HCT116 (cell line): ENCODE results near the gene GMNN. TPM values are rescaled to one million over a fixed set of nuclear protein-coding genes. Genes with fewer than 3 reads are reported as not detected.
"Not testable (repeated sequence)": the region's sequence is repeated elsewhere in the genome, so short reads cannot be mapped to it uniquely, and the experiment has no call there.

Experiments used
- ATAC-seq: fragments of 200-7000 bp; cut with Tn5 transposase; 2 replicates; pipeline ENCODE4 v1.9.1; 2020; ENCODE audit warnings: mild to moderate bottlenecking, moderate library complexity
- BruUV-seq: library from RNA; stranded (reverse); fragments of 400-500 nt; replicated peaks from 2 replicates; lab custom pipeline; 2021; lab: Mats Ljungman, UMichigan
- CTCF ChIA-PET: fragments of 300-600 bp; sonication (Branson Sonifier 250); formaldehyde crosslinking; loops from one replicate; lab custom pipeline; 2021; ENCODE audit warnings: antibody characterized with exemption; lab: Charles Lee
- POLR2A ChIA-PET: fragments of 300-600, 350-600 bp; sonication (Branson Sonifier 250); formaldehyde crosslinking; loops from one replicate; lab custom pipeline; 2021; ENCODE audit warnings: antibody characterized with exemption; lab: Charles Lee
- RAD21 ChIA-PET, 2 experiments: fragments of 300-600 bp; sonication (Branson Sonifier 250); formaldehyde crosslinking; loops; one replicate each; lab custom pipeline; 2023; ENCODE audit warnings: low total read pairs in 2 of 2; ENCODE audit not compliant: uncharacterized antibody in 2 of 2, unreplicated experiment in 2 of 2, low non-redundant PET in 1 of 2; lab: Charles Lee
- DNase-seq: peaks from one replicate; pipeline ENCODE4 v3.0.0-alpha.2; 2010; ENCODE audit warnings: low read depth, low spot score
- H2AFZ ChIP-seq: fragments of 200-600 bp; shearing (Covaris generic), sonication (generic); 2 replicates; pipeline ENCODE4 v1.6.1; 2017; ENCODE audit warnings: low read depth, mixed run types, mixed read lengths, antibody characterized with exemption, low read length; ENCODE audit not compliant: poor library complexity, severe bottlenecking
- H3K27ac ChIP-seq: 2 replicates; pipeline ENCODE4 v1.5.1; 2012; ENCODE audit warnings: low read depth, low read length
- H3K27me3 ChIP-seq: fragments of 200-600 bp; sonication (generic); 2 replicates; pipeline ENCODE4 v1.6.1; 2016; ENCODE audit warnings: mixed run types, low read length, mixed read lengths; ENCODE audit not compliant: insufficient read depth
- H3K36me3 ChIP-seq, 2 experiments: fragments of 200-500 bp in 1 of 2; fragments of 200-600 bp in 1 of 2; sonication (Bioruptor generic) in 1 of 2; sonication (generic) in 1 of 2; 2 replicates each; pipeline versions ENCODE4 v1.5.1 to v1.6.1; 2014 to 2016; ENCODE audit warnings: low read length in 2 of 2, inconsistent platforms in 1 of 2, mixed read lengths in 1 of 2, mixed run types in 1 of 2; ENCODE audit not compliant: insufficient read depth in 2 of 2, control insufficient read depth in 1 of 2
- H3K4me1 ChIP-seq, 2 experiments: fragments of 200-600 bp in 1 of 2; sonication (generic) in 1 of 2; 2 replicates each; pipeline versions ENCODE4 v1.5.1 to v1.6.1; 2012 to 2017; ENCODE audit warnings: low read length in 2 of 2, inconsistent platforms in 1 of 2, mild to moderate bottlenecking in 1 of 2, mixed read lengths in 1 of 2, mixed run types in 1 of 2, moderate library complexity in 1 of 2; ENCODE audit not compliant: insufficient read depth in 2 of 2, control insufficient read depth in 1 of 2
- H3K4me2 ChIP-seq: fragments of 200-600 bp; sonication (generic); 2 replicates; pipeline ENCODE4 v1.6.1; 2017; ENCODE audit warnings: mixed run types, low read length, mixed read lengths
- H3K4me3 ChIP-seq, 2 experiments: fragments of 200-600 bp in 1 of 2; sonication (generic) in 1 of 2; replicated peaks in 1 of 2; 2 replicates each; pipeline ENCODE4 v1.5.1; 2011 to 2016; ENCODE audit warnings: low read length in 2 of 2, control low read depth in 1 of 2, low read depth in 1 of 2, mild to moderate bottlenecking in 1 of 2, mixed read lengths in 1 of 2, mixed run types in 1 of 2
- H3K79me2 ChIP-seq: fragments of 200-600 bp; sonication (generic); 2 replicates; pipeline ENCODE4 v1.6.1; 2017; ENCODE audit warnings: mild to moderate bottlenecking, mixed run types, low read length, moderate library complexity, mixed read lengths; ENCODE audit not compliant: insufficient read depth
- H3K9ac ChIP-seq: fragments of 200-600 bp; sonication (generic); 2 replicates; pipeline ENCODE4 v1.6.1; 2016; ENCODE audit warnings: low read length, mixed read lengths
- H3K9me2 ChIP-seq: fragments of 200-600 bp; sonication (generic), shearing (Covaris generic); 2 replicates; pipeline ENCODE4 v1.6.1; 2017; ENCODE audit warnings: mixed run types, mild to moderate bottlenecking, moderate library complexity; ENCODE audit not compliant: insufficient read depth
- H3K9me3 ChIP-seq, 2 experiments: fragments of 200-500 bp in 1 of 2; fragments of 200-600 bp in 1 of 2; sonication (Bioruptor generic) in 1 of 2; sonication (generic) in 1 of 2; 2 replicates each; pipeline ENCODE4 v1.6.1; 2014 to 2017; ENCODE audit warnings: low read length in 2 of 2, mixed read lengths in 2 of 2, inconsistent platforms in 1 of 2, low read depth in 1 of 2, mild to moderate bottlenecking in 1 of 2, mixed run types in 1 of 2, moderate library complexity in 1 of 2; ENCODE audit not compliant: control insufficient read depth in 1 of 2, insufficient read depth in 1 of 2
- H4K20me1 ChIP-seq: fragments of 200-600 bp; sonication (generic), shearing (Covaris generic); 2 replicates; pipeline ENCODE4 v1.6.1; 2017; ENCODE audit warnings: mixed run types, mild to moderate bottlenecking, moderate library complexity; ENCODE audit not compliant: insufficient read depth
- CBX3 ChIP-seq: IDR thresholded peaks from 2 replicates; pipeline ENCODE4 v1.6.1; 2012; ENCODE audit warnings: low read depth
- EGR1 ChIP-seq: IDR thresholded peaks from 2 replicates; pipeline ENCODE4 v1.6.1; 2012; ENCODE audit warnings: low read depth
- EZH2phosphoT487 ChIP-seq: fragments of 200-600 bp; IDR thresholded peaks from 2 replicates; pipeline ENCODE4 v1.6.1; 2018; ENCODE audit warnings: antibody characterized with exemption, borderline replicate concordance
- JUND ChIP-seq: IDR thresholded peaks from 2 replicates; pipeline ENCODE4 v1.6.1; 2012
- POLR2A ChIP-seq: IDR thresholded peaks from 2 replicates; pipeline ENCODE4 v1.7.0; 2011; ENCODE audit warnings: borderline replicate concordance; ENCODE audit not compliant: insufficient read depth, insufficient read length; ENCODE audit errors: extremely low read depth
- POLR2AphosphoS5 ChIP-seq: IDR thresholded peaks from 2 replicates; pipeline ENCODE4 v1.6.1; 2011; ENCODE audit warnings: mild to moderate bottlenecking, low read depth, low read length, moderate library complexity
- RAD21 ChIP-seq: IDR thresholded peaks from 2 replicates; pipeline ENCODE4 v1.6.1; 2012; ENCODE audit warnings: low read depth, mild to moderate bottlenecking
- SP1 ChIP-seq: IDR thresholded peaks from 2 replicates; pipeline ENCODE4 v1.6.1; 2012; ENCODE audit warnings: low read depth
- SRF ChIP-seq: IDR thresholded peaks from 2 replicates; pipeline ENCODE4 v1.6.1; 2012; ENCODE audit warnings: low read depth
- ZFX ChIP-seq: fragments of 450-650 bp; IDR thresholded peaks from 2 replicates; pipeline ENCODE4 v1.6.1; 2017
- ZNF274 ChIP-seq: fragments of 200-500 bp; sonication (Bioruptor generic); IDR thresholded peaks from 2 replicates; pipeline ENCODE4 v1.6.1; 2014; ENCODE audit warnings: mild to moderate bottlenecking, low read depth, low read length, inconsistent platforms
- intact Hi-C: fragments of 100-400 bp; cut with micrococcal nuclease; formaldehyde crosslinking; loops from 2 replicates; pipeline ENCODE4 v1.10.0; 2022
- total RNA-seq: library from RNA; stranded (reverse); gene quantifications from one replicate; pipeline ENCODE4 v1.2.1, GENCODE V29; 2021; ENCODE audit not compliant: unreplicated experiment
- TF ChIP-seq, protein P1 (sequence below): IDR thresholded peaks from 2 replicates; pipeline ENCODE4 v1.6.1; 2012; ENCODE audit warnings: low read depth
- TF ChIP-seq, protein P2 (sequence below): IDR thresholded peaks from 2 replicates; pipeline ENCODE4 v1.6.1; 2012
- TF ChIP-seq, protein P3 (sequence below): IDR thresholded peaks from 2 replicates; pipeline ENCODE4 v1.6.1; 2011; ENCODE audit warnings: mild to moderate bottlenecking, low read length, moderate library complexity; ENCODE audit not compliant: insufficient replicate concordance; ENCODE audit errors: extremely low read depth

GMNN gene
- total RNA-seq, 1 experiment from 2014 or later = 54.9 TPM

DNA sequence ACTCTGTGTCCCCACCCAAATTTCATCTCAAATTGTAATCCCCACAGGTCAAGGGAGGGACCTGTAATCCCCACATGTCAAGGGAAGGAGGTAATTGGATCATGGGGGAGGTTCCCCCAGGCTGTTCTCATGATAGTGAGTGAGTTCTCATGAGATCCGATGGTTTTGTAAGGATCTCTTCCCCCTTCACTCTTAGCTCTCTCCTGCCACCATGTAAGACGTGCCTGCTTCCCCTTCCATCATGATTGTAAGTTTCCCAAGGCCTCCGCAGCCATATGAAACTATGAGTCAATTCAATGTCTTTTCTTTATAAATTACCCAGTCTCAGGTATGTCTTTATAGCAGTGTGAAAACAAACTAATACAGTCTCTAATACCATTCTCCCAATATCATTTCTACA is 23.9 kb upstream of the GMNN start:
- CTCF ChIA-PET, H2AFZ ChIP-seq, H3K79me2 ChIP-seq, H3K4me3 ChIP-seq, H3K4me2 ChIP-seq, POLR2A ChIA-PET, H3K36me3 ChIP-seq, DNase-seq, H3K9me3 ChIP-seq, ATAC-seq, H3K4me1 ChIP-seq, intact Hi-C loops, H3K9me2 ChIP-seq, H4K20me1 ChIP-seq, RAD21 ChIA-PET, BruUV-seq, H3K9ac ChIP-seq, H3K27ac ChIP-seq, H3K27me3 ChIP-seq: not testable (repeated sequence)

DNA sequence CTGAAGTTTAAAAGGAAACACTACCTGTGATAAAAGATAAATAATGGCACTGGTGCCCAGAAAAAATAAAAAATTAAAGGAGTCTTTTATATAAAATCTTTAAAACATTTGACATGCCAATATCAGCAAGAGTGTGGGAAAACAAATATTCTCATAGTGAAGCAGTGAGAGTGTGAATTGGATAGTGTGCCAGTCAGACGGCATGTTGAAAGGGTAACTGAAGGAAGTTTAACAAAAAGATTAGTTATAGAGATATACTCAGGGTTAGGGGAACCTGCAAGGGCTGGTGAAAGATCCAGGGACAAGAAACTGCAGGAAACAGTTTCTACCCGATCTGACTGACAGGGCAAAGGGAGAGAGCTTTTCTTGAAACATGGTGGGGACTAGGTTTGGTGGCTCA is 22.2 kb upstream of the GMNN start:
- no peak for ATAC-seq
- RAD21 ChIA-PET = no interaction called here
- DNase-seq = no peak
- BruUV-seq = no TSS peak
- Histone ChIP-seq H3K4me3 (no peak overlapping the region), H3K9ac (no peak overlapping the region), H3K9me3 (peaks cover 0 to 2% of the 10 kb centered on the region in 2 experiments; a peak in 1 of 4 replicates), H3K9me2 (no peaks in the 10 kb centered on the region), H3K4me1 (no peaks in the 10 kb centered on the region), H4K20me1 (no peaks in the 10 kb centered on the region), H2AFZ (no peak overlapping the region), H3K27ac (no peak overlapping the region), H3K79me2 (no peaks in the 10 kb centered on the region), H3K4me2 (no peak overlapping the region), H3K27me3 (no peaks in the 10 kb centered on the region), H3K36me3 (no peaks in the 10 kb centered on the region)
- intact Hi-C loops = no loop called here
- CTCF ChIA-PET = no interaction called here
- POLR2A ChIA-PET = no interaction called here
- TF ChIP-seq, protein P1, sequence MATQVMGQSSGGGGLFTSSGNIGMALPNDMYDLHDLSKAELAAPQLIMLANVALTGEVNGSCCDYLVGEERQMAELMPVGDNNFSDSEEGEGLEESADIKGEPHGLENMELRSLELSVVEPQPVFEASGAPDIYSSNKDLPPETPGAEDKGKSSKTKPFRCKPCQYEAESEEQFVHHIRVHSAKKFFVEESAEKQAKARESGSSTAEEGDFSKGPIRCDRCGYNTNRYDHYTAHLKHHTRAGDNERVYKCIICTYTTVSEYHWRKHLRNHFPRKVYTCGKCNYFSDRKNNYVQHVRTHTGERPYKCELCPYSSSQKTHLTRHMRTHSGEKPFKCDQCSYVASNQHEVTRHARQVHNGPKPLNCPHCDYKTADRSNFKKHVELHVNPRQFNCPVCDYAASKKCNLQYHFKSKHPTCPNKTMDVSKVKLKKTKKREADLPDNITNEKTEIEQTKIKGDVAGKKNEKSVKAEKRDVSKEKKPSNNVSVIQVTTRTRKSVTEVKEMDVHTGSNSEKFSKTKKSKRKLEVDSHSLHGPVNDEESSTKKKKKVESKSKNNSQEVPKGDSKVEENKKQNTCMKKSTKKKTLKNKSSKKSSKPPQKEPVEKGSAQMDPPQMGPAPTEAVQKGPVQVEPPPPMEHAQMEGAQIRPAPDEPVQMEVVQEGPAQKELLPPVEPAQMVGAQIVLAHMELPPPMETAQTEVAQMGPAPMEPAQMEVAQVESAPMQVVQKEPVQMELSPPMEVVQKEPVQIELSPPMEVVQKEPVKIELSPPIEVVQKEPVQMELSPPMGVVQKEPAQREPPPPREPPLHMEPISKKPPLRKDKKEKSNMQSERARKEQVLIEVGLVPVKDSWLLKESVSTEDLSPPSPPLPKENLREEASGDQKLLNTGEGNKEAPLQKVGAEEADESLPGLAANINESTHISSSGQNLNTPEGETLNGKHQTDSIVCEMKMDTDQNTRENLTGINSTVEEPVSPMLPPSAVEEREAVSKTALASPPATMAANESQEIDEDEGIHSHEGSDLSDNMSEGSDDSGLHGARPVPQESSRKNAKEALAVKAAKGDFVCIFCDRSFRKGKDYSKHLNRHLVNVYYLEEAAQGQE = no peak
- TF ChIP-seq SRF (no peak), CBX3 (no peak), ZFX (no peak), POLR2AphosphoS5 (no peak), EGR1 (no peak), RAD21 (no peak), EZH2phosphoT487 (no peak), JUND (no peak), POLR2A (no peak), SP1 (no peak), ZNF274 (no peak)
- TF ChIP-seq, protein P2, sequence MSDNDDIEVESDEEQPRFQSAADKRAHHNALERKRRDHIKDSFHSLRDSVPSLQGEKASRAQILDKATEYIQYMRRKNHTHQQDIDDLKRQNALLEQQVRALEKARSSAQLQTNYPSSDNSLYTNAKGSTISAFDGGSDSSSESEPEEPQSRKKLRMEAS = no peak
- TF ChIP-seq, protein P3, sequence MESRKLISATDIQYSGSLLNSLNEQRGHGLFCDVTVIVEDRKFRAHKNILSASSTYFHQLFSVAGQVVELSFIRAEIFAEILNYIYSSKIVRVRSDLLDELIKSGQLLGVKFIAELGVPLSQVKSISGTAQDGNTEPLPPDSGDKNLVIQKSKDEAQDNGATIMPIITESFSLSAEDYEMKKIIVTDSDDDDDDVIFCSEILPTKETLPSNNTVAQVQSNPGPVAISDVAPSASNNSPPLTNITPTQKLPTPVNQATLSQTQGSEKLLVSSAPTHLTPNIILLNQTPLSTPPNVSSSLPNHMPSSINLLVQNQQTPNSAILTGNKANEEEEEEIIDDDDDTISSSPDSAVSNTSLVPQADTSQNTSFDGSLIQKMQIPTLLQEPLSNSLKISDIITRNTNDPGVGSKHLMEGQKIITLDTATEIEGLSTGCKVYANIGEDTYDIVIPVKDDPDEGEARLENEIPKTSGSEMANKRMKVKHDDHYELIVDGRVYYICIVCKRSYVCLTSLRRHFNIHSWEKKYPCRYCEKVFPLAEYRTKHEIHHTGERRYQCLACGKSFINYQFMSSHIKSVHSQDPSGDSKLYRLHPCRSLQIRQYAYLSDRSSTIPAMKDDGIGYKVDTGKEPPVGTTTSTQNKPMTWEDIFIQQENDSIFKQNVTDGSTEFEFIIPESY = no peak
